SK-N-SH (cell line): ENCODE measurements around the gene SUPV3L1. TPM values are rescaled to one million over a fixed set of nuclear protein-coding genes. Genes with fewer than 3 reads are reported as not detected.
"Not testable (repeated sequence)": the region's sequence is repeated elsewhere in the genome, so short reads cannot be mapped to it uniquely, and the experiment has no call there.

Source experiments
- CTCF ChIA-PET: fragments of 300-600, 350-600 bp; formaldehyde crosslinking; extraction: SDS; loops from one replicate; lab custom pipeline; 2021; lab: Yijun Ruan, JAX
- POLR2A ChIA-PET: fragments of 350-600 bp; sonication (Branson Sonifier 250); formaldehyde crosslinking; extraction: SDS; loops from one replicate; lab custom pipeline; 2020; ENCODE audit warnings: antibody characterized with exemption, inconsistent platforms; lab: Yijun Ruan, JAX
- DNase-seq: peaks from one replicate; pipeline ENCODE4 v3.0.0; 2012
- H2AFZ ChIP-seq: fragments of 200-600 bp; sonication (generic); 2 replicates; pipeline ENCODE4 v1.8.1; 2016; ENCODE audit warnings: antibody characterized with exemption, mild to moderate bottlenecking, low read depth
- H3F3A ChIP-seq: fragments of 200-600 bp; sonication (generic); replicated peaks from 2 replicates; pipeline ENCODE3; 2016; ENCODE audit warnings: antibody characterized with exemption, mild to moderate bottlenecking; ENCODE audit not compliant: insufficient read depth
- H3K27ac ChIP-seq, 2 experiments: fragments of 200-500 bp in 1 of 2; fragments of 200-600 bp in 1 of 2; sonication (Bioruptor generic) in 1 of 2; sonication (generic), shearing (Covaris generic) in 1 of 2; 2 replicates each; pipeline versions ENCODE4 v1.5.1 to v1.6.1; 2014 to 2016; ENCODE audit warnings: low read depth in 2 of 2, inconsistent platforms in 1 of 2, low read length in 1 of 2, mild to moderate bottlenecking in 1 of 2, mixed read lengths in 1 of 2
- H3K27me3 ChIP-seq: fragments of 200-600 bp; sonication (generic), shearing (Covaris generic); 2 replicates; pipeline ENCODE4 v1.6.1; 2016; ENCODE audit warnings: mixed run types; ENCODE audit not compliant: insufficient read depth
- H3K36me3 ChIP-seq, 2 experiments: fragments of 200-500 bp in 1 of 2; fragments of 200-600 bp in 1 of 2; sonication (Bioruptor generic) in 1 of 2; sonication (generic) in 1 of 2; replicated peaks in 1 of 2; 2 replicates each; pipeline versions ENCODE3 to v1.5.1; 2014 to 2016; ENCODE audit warnings: low read length in 1 of 2, mild to moderate bottlenecking in 1 of 2; ENCODE audit not compliant: insufficient read depth in 2 of 2, control insufficient read depth in 1 of 2
- H3K4me1 ChIP-seq, 2 experiments: fragments of 200-500 bp in 1 of 2; fragments of 200-600 bp in 1 of 2; sonication (Bioruptor generic) in 1 of 2; sonication (generic), shearing (Covaris generic) in 1 of 2; 2 replicates each; pipeline versions ENCODE4 v1.5.1 to v1.6.1; 2014 to 2016; ENCODE audit warnings: low read depth in 1 of 2, low read length in 1 of 2, mixed run types in 1 of 2; ENCODE audit not compliant: insufficient read depth in 2 of 2, control insufficient read depth in 1 of 2
- H3K4me2 ChIP-seq: fragments of 200-600 bp; sonication (generic), shearing (Covaris generic); 2 replicates; pipeline ENCODE4 v1.6.1; 2017; ENCODE audit warnings: mixed run types
- H3K4me3 ChIP-seq, 2 experiments: fragments of 200-500 bp in 1 of 2; fragments of 200-600 bp in 1 of 2; sonication (Bioruptor generic) in 1 of 2; sonication (generic), shearing (Covaris generic) in 1 of 2; 2 replicates each; pipeline versions ENCODE4 v1.5.1 to v1.8.1; 2014 to 2016; ENCODE audit warnings: low read depth in 2 of 2, inconsistent platforms in 1 of 2, low read length in 1 of 2, mild to moderate bottlenecking in 1 of 2, mixed read lengths in 1 of 2, moderate library complexity in 1 of 2
- H3K79me2 ChIP-seq: fragments of 200-600 bp; sonication (generic); 2 replicates; pipeline ENCODE4 v1.8.1; 2017; ENCODE audit warnings: mild to moderate bottlenecking; ENCODE audit not compliant: insufficient read depth
- H3K9ac ChIP-seq: fragments of 200-600 bp; sonication (generic); 2 replicates; pipeline ENCODE4 v1.6.1; 2017; ENCODE audit warnings: mixed run types
- H3K9me2 ChIP-seq: fragments of 200-600 bp; sonication (generic); 2 replicates; pipeline ENCODE4 v1.6.1; 2017; ENCODE audit warnings: mixed run types
- H3K9me3 ChIP-seq: fragments of 200-600 bp; sonication (generic); 2 replicates; pipeline ENCODE4 v1.6.1; 2017; ENCODE audit warnings: mixed run types, mild to moderate bottlenecking, moderate library complexity
- H4K20me1 ChIP-seq: fragments of 200-600 bp; sonication (generic); 2 replicates; pipeline ENCODE4 v1.6.1; 2017; ENCODE audit warnings: mild to moderate bottlenecking, mixed run types; ENCODE audit not compliant: insufficient read depth
- FOXM1 ChIP-seq: IDR thresholded peaks from 2 replicates; pipeline ENCODE4 v1.4.0; 2012; ENCODE audit warnings: low read depth, mild to moderate bottlenecking
- NRF1 ChIP-seq: IDR thresholded peaks from 2 replicates; pipeline ENCODE4 v1.6.1; 2012; ENCODE audit warnings: low read depth, mild to moderate bottlenecking, low read length
- POLR2AphosphoS5 ChIP-seq: IDR thresholded peaks from 2 replicates; pipeline ENCODE4 v1.6.1; 2012; ENCODE audit warnings: low read depth, low read length
- REST ChIP-seq: IDR thresholded peaks from 2 replicates; pipeline ENCODE4 v1.6.1; 2012; ENCODE audit warnings: mild to moderate bottlenecking, low read depth, low read length, moderate library complexity
- RXRA ChIP-seq: IDR thresholded peaks from 2 replicates; pipeline ENCODE4 v1.4.0; 2012; ENCODE audit warnings: low read depth, mild to moderate bottlenecking, borderline replicate concordance
- TAF1 ChIP-seq: IDR thresholded peaks from 2 replicates; pipeline ENCODE4 v1.6.1; 2012; ENCODE audit warnings: low read depth, mild to moderate bottlenecking, low read length, moderate library complexity, borderline replicate concordance
- TEAD4 ChIP-seq: IDR thresholded peaks from 2 replicates; pipeline ENCODE4 v1.4.0; 2012; ENCODE audit warnings: mild to moderate bottlenecking, borderline replicate concordance; ENCODE audit not compliant: insufficient read depth
- YY1 ChIP-seq: IDR thresholded peaks from 2 replicates; pipeline ENCODE4 v1.4.0; 2012; ENCODE audit warnings: low read depth, mild to moderate bottlenecking
- WGBS: methylation state at CpG from one replicate; pipeline ENCODE4 v1.1.6; 2017; ENCODE audit warnings: low lambda C conversion rate; 5-methylcytosine and 5-hydroxymethylcytosine counted together
- polyA plus RNA-seq, 3 experiments: library from polyadenylated mRNA; depleted of rRNA; stranded (reverse); fragments of >200 nt; gene quantifications; 2 replicates each; pipeline ENCODE4 v1.2.3, GENCODE V29; 2012
- TF ChIP-seq, protein P1 (sequence below): fragments of 150-350 bp; IDR thresholded peaks from 2 replicates; pipeline ENCODE4 v1.6.1; 2016; ENCODE audit warnings: mild to moderate bottlenecking, low read depth, low read length

Gene SUPV3L1
- polyA plus RNA-seq, 1 of the 3 experiments (the other 2 are of a cell fraction) = 19.8 TPM

DNA sequence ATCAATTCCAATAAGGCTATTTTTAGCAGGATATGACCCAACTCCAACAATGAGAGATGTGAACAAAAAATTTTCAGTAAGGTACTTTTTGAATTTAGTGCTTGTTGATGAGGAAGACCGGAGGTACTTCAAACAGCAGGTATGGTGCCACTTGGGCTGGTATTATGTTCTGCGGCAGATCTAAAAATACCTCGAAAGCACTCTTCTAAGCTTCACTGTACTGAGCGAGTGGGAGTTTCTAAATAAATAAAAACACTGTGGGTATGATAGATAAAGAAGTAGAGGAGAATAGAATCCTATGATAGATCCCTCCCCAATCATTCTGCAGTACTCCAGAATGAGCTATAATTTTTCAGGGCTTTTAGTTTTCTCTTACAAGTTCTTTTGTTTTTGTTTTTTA, 11.5 kb upstream of the SUPV3L1 start:
- Histone ChIP-seq H3K9me3 (no peaks in the 10 kb centered on the region), H3K4me3 (no peak overlapping the region), H3K79me2 (no peaks in the 10 kb centered on the region), H3K27ac (no peak overlapping the region), H3K9me2 (no peaks in the 10 kb centered on the region), H3F3A (peaks cover 10% of the 10 kb centered on the region), H2AFZ (no peak overlapping the region), H3K9ac (no peak overlapping the region), H4K20me1 (no peaks in the 10 kb centered on the region), H3K27me3 (no peaks in the 10 kb centered on the region), H3K36me3 (peaks cover 41 to 58% of the 10 kb centered on the region in 2 experiments), H3K4me1 (no peaks in the 10 kb centered on the region), H3K4me2 (no peak overlapping the region)
- ChIA-PET POLR2A (no interaction called here), CTCF (no interaction called here)
- DNase-seq = no peak
- WGBS = 98% methylated on average over 4 of the region's 4 CpGs
- TF ChIP-seq POLR2AphosphoS5 = no peak
- TF ChIP-seq, protein P1, sequence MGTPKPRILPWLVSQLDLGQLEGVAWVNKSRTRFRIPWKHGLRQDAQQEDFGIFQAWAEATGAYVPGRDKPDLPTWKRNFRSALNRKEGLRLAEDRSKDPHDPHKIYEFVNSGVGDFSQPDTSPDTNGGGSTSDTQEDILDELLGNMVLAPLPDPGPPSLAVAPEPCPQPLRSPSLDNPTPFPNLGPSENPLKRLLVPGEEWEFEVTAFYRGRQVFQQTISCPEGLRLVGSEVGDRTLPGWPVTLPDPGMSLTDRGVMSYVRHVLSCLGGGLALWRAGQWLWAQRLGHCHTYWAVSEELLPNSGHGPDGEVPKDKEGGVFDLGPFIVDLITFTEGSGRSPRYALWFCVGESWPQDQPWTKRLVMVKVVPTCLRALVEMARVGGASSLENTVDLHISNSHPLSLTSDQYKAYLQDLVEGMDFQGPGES = no peak
- no peak for TF ChIP-seq REST
- no peak for TF ChIP-seq TEAD4
- no peak for TF ChIP-seq YY1
- no peak for TF ChIP-seq TAF1
- no peak for TF ChIP-seq RXRA

GRCh38 chr10:69172241-69172982, 7.6 kb upstream of the SUPV3L1 start:
- Histone ChIP-seq H3K27ac (no peak overlapping the region), H3K4me2 (no peak overlapping the region), H4K20me1 (no peaks in the 10 kb centered on the region), H3K9me3 (no peaks in the 10 kb centered on the region), H3K4me3 (no peak overlapping the region), H3K4me1 (no peaks in the 10 kb centered on the region), H3K27me3 (no peaks in the 10 kb centered on the region), H3K9ac (no peak overlapping the region), H3K36me3 (peaks cover 37 to 46% of the 10 kb centered on the region in 2 experiments), H3F3A (peaks cover 7% of the 10 kb centered on the region)
- POLR2A ChIA-PET = no interaction called here
- 91% methylated on average over 3 of the region's 3 CpGs for WGBS
- no peak for DNase-seq
- TF ChIP-seq NRF1 = no peak
- TF ChIP-seq FOXM1 = no peak
- TF ChIP-seq, protein P1 = no peak
- TF ChIP-seq, all 33 proteins: peak for 0
- H3K79me2 ChIP-seq = no peaks in the 10 kb centered on the region
- CTCF ChIA-PET = interaction anchor here (0.8 to 1.2 kb wide), 2 partner anchors 226 to 236 kb away, joined by 3 to 4 read pairs; no protein-coding TSS in a partner anchor
- no peak overlapping the region for H2AFZ ChIP-seq
- H3K9me2 ChIP-seq = no peaks in the 10 kb centered on the region

DNA sequence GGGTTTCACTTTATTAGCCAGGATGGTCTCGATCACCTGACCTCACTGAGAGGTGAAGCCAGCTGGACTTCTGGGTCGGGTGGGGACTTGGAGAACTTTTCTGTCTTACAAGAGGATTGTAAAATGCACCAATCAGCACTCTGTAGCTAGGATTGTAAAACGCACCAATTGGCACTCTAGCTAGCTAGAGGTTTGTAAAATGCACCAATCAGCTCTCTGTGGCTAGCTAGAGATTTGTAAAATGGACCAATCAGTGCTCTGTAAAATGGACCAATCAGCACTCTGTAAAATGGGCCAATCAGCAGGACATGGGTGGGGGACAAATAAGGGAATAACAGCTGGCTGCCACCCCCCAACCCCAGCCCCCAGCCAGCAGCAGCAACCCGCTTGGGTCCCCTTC, 4.7 kb upstream of the SUPV3L1 start:
- H3K4me1 ChIP-seq, H3F3A ChIP-seq, H3K9ac ChIP-seq, DNase-seq, H3K27ac ChIP-seq, POLR2A ChIA-PET, H3K4me3 ChIP-seq, H2AFZ ChIP-seq, H3K9me3 ChIP-seq, H3K9me2 ChIP-seq, H3K79me2 ChIP-seq, H3K27me3 ChIP-seq, H3K4me2 ChIP-seq, H4K20me1 ChIP-seq: not testable (repeated sequence)
- 77% methylated on average over 4 of the region's 4 CpGs for WGBS
- H3K36me3 ChIP-seq = peaks cover 20 to 22% of the 10 kb centered on the region in 2 experiments
- CTCF ChIA-PET = interaction anchor here (1.0 to 1.1 kb wide), 2 partner anchors 232 to 259 kb away, joined by 3 read pairs; no protein-coding TSS in a partner anchor
